ENCODE measurements around the gene SRD5A1.

DNA sequence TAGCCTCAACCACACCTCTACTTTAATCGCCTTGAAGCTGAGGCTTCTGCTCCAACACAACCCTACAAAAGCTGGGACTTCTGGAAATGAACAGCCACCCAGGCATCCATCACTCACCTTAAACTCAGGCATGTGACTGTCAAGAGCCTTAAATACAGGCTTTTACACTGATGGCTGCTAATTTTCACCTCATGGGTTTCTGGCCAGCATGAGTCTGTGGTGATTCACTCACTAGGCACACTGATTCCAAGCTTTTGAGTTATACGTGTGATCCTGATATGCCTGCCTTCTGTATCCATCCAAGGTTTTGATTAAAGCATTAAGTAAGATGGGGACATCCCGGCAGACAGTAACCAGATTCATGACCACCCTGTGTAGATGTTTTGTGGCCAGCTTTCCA lies 9.3 kb upstream of the SRD5A1 start:
- TF ChIP-seq POLR2AphosphoS5 (IDR thresholded peaks at IDR 0.05; ENCODE audit: borderline replicate concordance, low read depth, low read length) (no peak), EZH2 (IDR thresholded peaks at IDR 0.05) (no peak)

All from SK-N-MC (cell line).